ENCODE measurements around the gene SYNPO2.

The SYNPO2 gene

GRCh38 chr4:118983831-118984230 lies 95.2 kb downstream of the SYNPO2 start:
- Histone ChIP-seq H4K20me1 (ENCODE audit: insufficient read depth, low read length) (no peaks in the 10 kb centered on the region), H3K79me2 (ENCODE audit: insufficient read depth, low read length) (no peaks in the 10 kb centered on the region), H3K27ac (ENCODE audit: low read length) (no peak overlapping the region), H3K27me3 (ENCODE audit: insufficient read depth, low read length, poor library complexity) (peaks cover 13% of the 10 kb centered on the region), H3K4me1 (ENCODE audit: insufficient read depth, low read length) (no peaks in the 10 kb centered on the region), H3K9ac (ENCODE audit: low read depth, low read length) (no peak overlapping the region), H3K4me2 (ENCODE audit: insufficient read depth, low read length) (no peak overlapping the region), H3K36me3 (ENCODE audit: insufficient read depth, low read length) (no peaks in the 10 kb centered on the region), H3K4me3 (ENCODE audit: low read depth in 1 of 2, low read length in 2 of 2) (no peak overlapping the region), H3K9me3 (ENCODE audit: insufficient read depth, low read length, severe bottlenecking) (no peaks in the 10 kb centered on the region), H2AFZ (ENCODE audit: low read depth, low read length) (no peak overlapping the region)
- DNase-seq = no peak
- ATAC-seq (ENCODE audit: insufficient read depth, low read depth) = no peak
- no peak for TF ChIP-seq CTCF (IDR thresholded peaks at IDR 0.05; ENCODE audit: borderline replicate concordance, extremely low read depth, low read length, poor library complexity, severe bottlenecking)
- TF ChIP-seq EZH2 (IDR thresholded peaks at IDR 0.05; ENCODE audit: borderline replicate concordance, low read depth, low read length, severe bottlenecking) = no peak

- no peaks in the 10 kb centered on the region for H3K9me3 ChIP-seq (ENCODE audit: insufficient read depth, low read length, severe bottlenecking)
- no peak overlapping the region for H3K9ac ChIP-seq (ENCODE audit: low read depth, low read length)
- no peak overlapping the region for H3K27ac ChIP-seq (ENCODE audit: low read length)
- no peaks in the 10 kb centered on the region for H3K36me3 ChIP-seq (ENCODE audit: insufficient read depth, low read length)
- DNase-seq (no peak), ATAC-seq (ENCODE audit: insufficient read depth, low read depth) (no peak)
- no peak overlapping the region for H2AFZ ChIP-seq (ENCODE audit: low read depth, low read length)
- no peaks in the 10 kb centered on the region for H4K20me1 ChIP-seq (ENCODE audit: insufficient read depth, low read length)
- H3K79me2 ChIP-seq (ENCODE audit: insufficient read depth, low read length) = no peaks in the 10 kb centered on the region
- TF ChIP-seq CTCF (IDR thresholded peaks at IDR 0.05; ENCODE audit: borderline replicate concordance, extremely low read depth, low read length, poor library complexity, severe bottlenecking) (no peak), EZH2 (IDR thresholded peaks at IDR 0.05; ENCODE audit: borderline replicate concordance, low read depth, low read length, severe bottlenecking) (no peak)
- H3K4me2 ChIP-seq (ENCODE audit: insufficient read depth, low read length) = no peak overlapping the region
- no peak overlapping the region for H3K4me3 ChIP-seq (ENCODE audit: low read depth in 1 of 2, low read length in 2 of 2)
- H3K27me3 ChIP-seq (ENCODE audit: insufficient read depth, low read length, poor library complexity) = peaks cover 13% of the 10 kb centered on the region
- H3K4me1 ChIP-seq (ENCODE audit: insufficient read depth, low read length) = no peaks in the 10 kb centered on the region
Observed at GRCh38 chr4:118985170-118986000, 96.7 kb downstream of the SYNPO2 start.

GRCh38 chr4:118987959-118988634 lies 99.4 kb downstream of the SYNPO2 start:
- Histone ChIP-seq H2AFZ (ENCODE audit: low read depth, low read length) (no peak overlapping the region), H3K4me3 (ENCODE audit: low read depth in 1 of 2, low read length in 2 of 2) (no peak overlapping the region), H3K27me3 (ENCODE audit: insufficient read depth, low read length, poor library complexity) (peaks cover 10% of the 10 kb centered on the region), H4K20me1 (ENCODE audit: insufficient read depth, low read length) (no peaks in the 10 kb centered on the region), H3K4me1 (ENCODE audit: insufficient read depth, low read length) (no peaks in the 10 kb centered on the region), H3K9ac (ENCODE audit: low read depth, low read length) (no peak overlapping the region), H3K36me3 (ENCODE audit: insufficient read depth, low read length) (no peaks in the 10 kb centered on the region), H3K9me3 (ENCODE audit: insufficient read depth, low read length, severe bottlenecking) (no peaks in the 10 kb centered on the region), H3K27ac (ENCODE audit: low read length) (no peak overlapping the region), H3K4me2 (ENCODE audit: insufficient read depth, low read length) (no peak overlapping the region), H3K79me2 (ENCODE audit: insufficient read depth, low read length) (no peaks in the 10 kb centered on the region)
- TF ChIP-seq EZH2 (IDR thresholded peaks at IDR 0.05; ENCODE audit: borderline replicate concordance, low read depth, low read length, severe bottlenecking) = no peak
- TF ChIP-seq CTCF (IDR thresholded peaks at IDR 0.05; ENCODE audit: borderline replicate concordance, extremely low read depth, low read length, poor library complexity, severe bottlenecking) = no peak
- no peak for DNase-seq
- no peak for ATAC-seq (ENCODE audit: insufficient read depth, low read depth)

Data from DND-41 (cell line).